ENCODE measurements around the gene POLR3F. TPM values are rescaled to one million over a fixed set of nuclear protein-coding genes. Genes with fewer than 3 reads are reported as not detected.

The POLR3F gene
- total RNA-seq, 1 donor from 2014 or later = 9.3 TPM

DNA sequence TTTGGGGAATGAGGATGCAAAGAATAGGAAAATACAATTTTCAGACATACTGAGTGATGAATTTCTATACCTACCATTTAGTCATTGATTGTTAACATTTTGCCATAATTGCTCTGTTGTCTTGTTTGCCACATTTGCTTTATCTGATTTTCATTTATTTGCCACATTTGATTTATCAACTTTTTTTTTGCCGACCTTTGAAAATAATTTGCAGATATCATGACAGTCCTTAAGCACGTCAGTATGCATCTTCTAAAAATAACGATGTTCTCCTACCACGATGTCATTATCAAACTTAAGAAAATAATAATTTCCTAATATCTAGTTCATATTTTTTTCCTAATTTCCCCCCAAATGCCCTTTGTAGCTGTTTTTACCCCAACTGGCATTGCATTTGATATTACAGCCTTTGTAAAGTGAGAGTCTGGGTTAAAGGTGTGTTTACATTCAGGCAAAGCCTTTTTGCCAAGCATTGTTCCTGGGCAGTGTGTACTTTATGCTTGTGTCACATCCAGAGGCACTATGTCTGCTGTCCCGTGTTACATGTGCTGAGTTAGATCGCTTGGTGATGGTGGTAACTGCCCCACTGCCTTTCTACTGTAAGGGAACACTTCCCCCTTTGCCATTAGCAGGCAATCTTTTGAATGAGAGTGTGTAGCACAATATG lies 66.9 kb downstream of the POLR3F start:
- H3K4me3 Mint-ChIP-seq (ENCODE audit: unreplicated experiment) = no peak overlapping the region
- TF ChIP-seq, protein P1, sequence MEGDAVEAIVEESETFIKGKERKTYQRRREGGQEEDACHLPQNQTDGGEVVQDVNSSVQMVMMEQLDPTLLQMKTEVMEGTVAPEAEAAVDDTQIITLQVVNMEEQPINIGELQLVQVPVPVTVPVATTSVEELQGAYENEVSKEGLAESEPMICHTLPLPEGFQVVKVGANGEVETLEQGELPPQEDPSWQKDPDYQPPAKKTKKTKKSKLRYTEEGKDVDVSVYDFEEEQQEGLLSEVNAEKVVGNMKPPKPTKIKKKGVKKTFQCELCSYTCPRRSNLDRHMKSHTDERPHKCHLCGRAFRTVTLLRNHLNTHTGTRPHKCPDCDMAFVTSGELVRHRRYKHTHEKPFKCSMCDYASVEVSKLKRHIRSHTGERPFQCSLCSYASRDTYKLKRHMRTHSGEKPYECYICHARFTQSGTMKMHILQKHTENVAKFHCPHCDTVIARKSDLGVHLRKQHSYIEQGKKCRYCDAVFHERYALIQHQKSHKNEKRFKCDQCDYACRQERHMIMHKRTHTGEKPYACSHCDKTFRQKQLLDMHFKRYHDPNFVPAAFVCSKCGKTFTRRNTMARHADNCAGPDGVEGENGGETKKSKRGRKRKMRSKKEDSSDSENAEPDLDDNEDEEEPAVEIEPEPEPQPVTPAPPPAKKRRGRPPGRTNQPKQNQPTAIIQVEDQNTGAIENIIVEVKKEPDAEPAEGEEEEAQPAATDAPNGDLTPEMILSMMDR (IDR thresholded peaks at IDR 0.05) = no peak
- peaks cover 4% of the 10 kb centered on the region for H3K9me3 Mint-ChIP-seq (ENCODE audit: low read depth)
- no peak for DNase-seq (ENCODE audit: low spot score)
- peaks cover 39% of the 10 kb centered on the region for H3K36me3 Mint-ChIP-seq (ENCODE audit: low read depth)
- H3K4me1 Mint-ChIP-seq (ENCODE audit: low read depth) = peaks cover 4% of the 10 kb centered on the region
- H3K27me3 Mint-ChIP-seq (ENCODE audit: low read depth) = no peaks in the 10 kb centered on the region
- no peak overlapping the region for H3K27ac Mint-ChIP-seq (ENCODE audit: unreplicated experiment)

Small RNA genes within 50 kb of the gene (microRNA-seq; reads per million reads assigned to microRNA genes)
- not detected for gene MIR3192 (ENCODE audit: borderline number of aligned reads)

Other genes starting within 250 kb of the POLR3F start
- 16.7 to 18.6 TPM (median 17.9 TPM) in 3 replicates for gene ZNF133, start 178.9 kb upstream of the POLR3F start, total RNA-seq
- gene DZANK1, start 360 bp upstream of the POLR3F start, total RNA-seq = 1.5 to 1.9 TPM (median 1.5 TPM) in 3 replicates
- 12.7 to 20.6 TPM (median 14.2 TPM) in 3 replicates for gene RBBP9, start 29.8 kb downstream of the POLR3F start, total RNA-seq
- gene SEC23B, start 40.5 kb downstream of the POLR3F start, total RNA-seq = 38.5 to 53.9 TPM (median 38.9 TPM) in 3 replicates
- 37.9 to 47.7 TPM (median 39.6 TPM) in 3 replicates for gene SMIM26, start 100.0 kb downstream of the POLR3F start, total RNA-seq
- gene DTD1, start 120.7 kb downstream of the POLR3F start, total RNA-seq = 19.7 to 22.2 TPM (median 21.9 TPM) in 3 replicates

Data from chondrocyte (in vitro differentiated cells).